NOMO-1 treated with dmso at 0.1 percent for 144 hours (cell line): ENCODE data around the gene FRMPD2.
"Not testable (repeated sequence)": the region's sequence is repeated elsewhere in the genome, so short reads cannot be mapped to it uniquely, and the experiment has no call there.

Experiments
- DNase-seq: peaks from one replicate; lab custom pipeline; 2025; ENCODE audit not compliant: unreplicated experiment; lab: John Stamatoyannopoulos, UW

Gene FRMPD2

DNA sequence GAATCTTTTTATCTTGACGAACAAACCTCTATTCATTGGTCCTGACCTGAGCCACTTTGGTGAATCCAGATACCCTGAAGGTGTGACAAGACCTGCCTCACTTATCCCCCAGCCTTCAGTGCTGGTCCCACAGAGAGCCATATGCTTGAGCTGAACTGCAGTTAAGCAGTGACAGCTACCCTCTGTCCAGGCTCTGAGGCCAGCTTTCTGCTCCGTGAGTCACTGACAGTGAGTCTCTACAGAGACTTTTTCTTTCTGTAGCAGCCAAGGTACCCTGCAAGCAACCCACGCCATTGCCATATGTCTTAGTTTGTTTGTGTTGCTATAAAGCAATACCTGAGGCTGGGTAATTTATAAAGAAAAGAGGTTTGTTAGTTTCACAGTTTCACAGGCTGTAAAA, 133.5 kb downstream of the FRMPD2 start:
- DNase-seq: not testable (repeated sequence)

DNA sequence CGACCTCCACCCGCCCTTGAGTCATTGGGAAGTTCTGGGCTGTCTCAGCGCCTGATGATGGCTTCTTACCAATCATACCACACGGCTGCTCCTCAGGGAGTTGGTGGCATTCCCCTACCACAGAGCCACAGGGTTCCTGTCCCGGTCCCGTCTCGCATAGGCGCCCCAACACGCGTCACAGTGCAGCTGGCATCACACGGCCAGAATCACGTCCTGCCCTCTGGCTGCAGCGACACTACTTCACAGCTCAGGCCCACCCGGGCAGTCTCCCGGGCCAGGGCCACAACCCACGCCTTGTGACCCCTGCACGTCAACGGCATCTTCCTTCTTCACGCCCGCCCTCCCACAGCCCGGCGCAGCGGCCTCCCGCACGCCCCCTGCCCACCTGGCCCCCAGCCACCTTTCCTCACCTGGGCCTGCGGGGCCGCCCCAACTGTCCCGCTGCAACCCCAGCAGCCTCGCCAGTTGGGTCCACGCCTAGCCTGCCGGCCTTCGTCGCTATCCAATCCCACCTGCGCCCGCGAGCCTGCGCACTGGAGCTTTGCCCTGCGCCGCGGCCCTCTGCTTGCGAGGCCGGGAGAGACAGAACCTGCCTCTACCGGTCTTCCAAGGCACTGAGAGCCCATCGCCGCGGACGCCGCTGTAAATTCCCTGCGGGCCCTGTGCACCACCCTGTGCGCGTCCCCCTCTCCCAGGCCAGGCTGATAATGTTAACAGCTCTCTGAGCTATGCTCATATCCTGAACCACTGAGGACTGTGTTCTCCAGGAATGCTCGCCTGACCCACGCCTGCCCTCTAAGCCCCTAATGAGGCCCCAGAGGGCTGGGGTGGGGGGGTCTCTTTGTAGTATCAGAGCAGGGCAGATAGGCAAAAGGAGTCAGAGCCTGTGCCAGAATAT, 134.3 kb downstream of the FRMPD2 start:
- not testable (repeated sequence) for DNase-seq

DNA sequence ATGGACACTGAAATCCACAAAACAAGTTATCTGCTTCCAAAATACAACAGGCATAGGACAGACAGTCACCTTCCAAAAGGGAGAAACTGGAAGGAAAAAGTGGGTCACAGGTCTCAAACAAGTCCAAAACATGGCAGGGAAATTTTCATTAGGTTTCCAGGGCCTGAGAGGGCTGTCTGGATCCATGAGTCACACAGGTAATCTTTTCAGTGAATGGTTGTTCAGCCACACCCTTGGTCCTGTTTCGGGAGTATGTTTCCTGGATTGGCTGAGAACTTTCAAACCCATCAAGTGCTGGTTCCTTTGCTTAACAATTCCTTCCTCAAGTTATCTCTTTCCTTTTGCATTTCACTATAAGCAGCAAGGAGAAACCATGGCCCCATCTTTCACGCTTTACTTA, 145.5 kb downstream of the FRMPD2 start:
- not testable (repeated sequence) for DNase-seq

DNA sequence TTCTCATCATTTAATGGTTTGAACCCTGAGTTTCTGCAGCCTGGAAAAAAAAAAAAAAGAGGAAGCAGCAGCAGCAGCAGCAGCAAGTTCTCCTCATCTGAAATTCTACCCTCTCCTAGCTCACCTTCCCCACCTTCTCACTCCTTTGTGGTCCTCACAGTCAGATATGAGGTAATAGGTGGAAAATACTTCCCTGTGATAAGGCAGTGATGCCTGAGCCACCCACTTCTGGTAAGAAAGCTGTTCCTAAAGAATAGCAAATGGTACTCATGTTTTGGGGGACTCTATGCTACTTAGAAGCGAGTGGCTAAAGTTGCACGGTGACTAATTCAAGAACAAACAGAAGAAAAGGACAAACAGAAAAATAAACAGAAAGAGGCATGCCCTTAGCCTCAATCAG, 148.2 kb downstream of the FRMPD2 start:
- DNase-seq: not testable (repeated sequence)

DNA sequence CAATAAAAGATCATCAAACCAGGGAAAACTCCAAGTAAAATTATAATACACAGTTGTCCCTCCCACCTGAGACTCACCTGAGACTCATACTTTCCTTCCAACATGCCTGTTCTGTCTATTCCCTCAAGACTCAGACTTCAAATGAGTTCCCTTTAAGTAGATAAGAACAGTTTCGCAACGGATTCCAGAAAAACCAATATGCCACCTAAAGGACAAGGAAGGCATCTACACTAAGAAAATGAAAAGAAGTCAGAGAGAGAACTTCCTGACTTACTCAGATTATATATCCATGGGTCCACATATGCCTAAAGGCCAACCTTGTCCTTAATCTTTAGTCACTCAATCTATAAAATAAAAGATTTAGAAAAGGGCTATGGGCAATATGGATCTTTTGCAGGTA, 148.9 kb downstream of the FRMPD2 start:
- not testable (repeated sequence) for DNase-seq

DNA sequence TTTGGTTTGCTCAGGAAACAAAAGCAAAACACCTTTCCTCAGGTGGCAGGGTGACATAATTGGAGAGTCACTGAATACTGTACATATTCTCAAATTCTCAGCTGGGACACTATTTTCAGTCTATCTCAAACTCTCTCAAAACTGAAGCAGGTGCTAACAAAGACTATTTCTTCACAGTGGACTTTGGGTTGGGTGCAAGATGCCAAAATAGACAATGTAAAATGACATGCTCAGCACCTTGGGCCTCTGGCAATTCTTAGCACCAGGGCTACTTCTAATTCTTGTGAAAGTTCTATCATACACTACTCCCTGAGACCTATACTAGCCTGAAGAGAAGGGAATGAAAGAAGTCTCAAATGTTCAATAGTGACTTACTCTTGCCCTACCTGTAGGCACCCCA, 151.9 kb downstream of the FRMPD2 start:
- DNase-seq: not testable (repeated sequence)

DNA sequence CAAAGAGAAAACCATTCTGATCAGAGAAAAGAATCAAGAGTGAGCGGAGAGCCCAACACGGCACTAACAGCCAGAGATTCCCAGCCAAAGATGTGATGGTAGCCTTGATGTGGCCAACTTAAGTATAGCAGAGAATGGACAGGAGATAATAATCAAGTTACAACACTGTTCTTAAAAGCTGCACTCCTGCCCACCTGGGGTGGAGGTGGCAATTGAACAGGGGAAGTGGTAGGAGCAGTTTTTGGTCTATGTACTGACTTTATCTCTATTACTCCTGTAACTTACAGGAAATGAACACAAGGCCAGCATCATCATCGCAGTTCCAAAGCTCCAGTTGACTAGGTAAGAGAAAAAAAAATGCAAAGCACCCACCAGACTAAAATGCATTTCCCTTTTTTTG, 164.2 kb downstream of the FRMPD2 start:
- not testable (repeated sequence) for DNase-seq
